Hepatocyte (in vitro differentiated cells): ENCODE results near the gene GC.

Experiments used
- CTCF ChIP-seq: fragments of 200-600 bp; sonication (generic); IDR thresholded peaks from 2 replicates; pipeline ENCODE4 v1.5.1; 2016; ENCODE audit warnings: antibody characterized with exemption, mild to moderate bottlenecking; ENCODE audit not compliant: poor library complexity
- EZH2 ChIP-seq: fragments of 200-600 bp; sonication (generic); IDR thresholded peaks from 2 replicates; pipeline ENCODE4 v1.6.1; 2016; ENCODE audit warnings: antibody characterized with exemption, mild to moderate bottlenecking, borderline replicate concordance
- EZH2phosphoT487 ChIP-seq: fragments of 200-600 bp; sonication (generic); IDR thresholded peaks from one replicate; pipeline ENCODE4 v1.6.1; 2018; ENCODE audit warnings: antibody characterized with exemption, mild to moderate bottlenecking, low read depth, moderate library complexity; ENCODE audit not compliant: unreplicated experiment, severe bottlenecking

GRCh38 chr4:71807469-71807868 is 23.6 kb upstream of the GC start:
- TF ChIP-seq CTCF (no peak), EZH2 (no peak), EZH2phosphoT487 (no peak)
